GM06990 (cell line): ENCODE data around the gene HLA-DPA1.

ENCODE experiments used
- DNase-seq: peaks from one replicate; pipeline ENCODE4 v3.0.0-alpha.2; 2011; ENCODE audit not compliant: insufficient read length; ENCODE audit errors: extremely low read depth
- H3K27me3 ChIP-seq: replicated peaks from 2 replicates; pipeline ENCODE4 v1.6.0; 2011; ENCODE audit warnings: low read length; ENCODE audit not compliant: control insufficient read depth, insufficient read depth
- H3K36me3 ChIP-seq: 2 replicates; pipeline ENCODE4 v1.5.1; 2011; ENCODE audit warnings: low read length; ENCODE audit not compliant: control insufficient read depth, insufficient read depth
- H3K4me3 ChIP-seq: replicated peaks from 2 replicates; pipeline ENCODE4 v1.5.1; 2011; ENCODE audit warnings: low read depth, mild to moderate bottlenecking, control low read depth, low read length
- TF ChIP-seq, protein P1 (sequence below): IDR thresholded peaks from 2 replicates; pipeline ENCODE4 v1.5.1; 2011; ENCODE audit warnings: low read length, control low read depth, mild to moderate bottlenecking, inconsistent platforms; ENCODE audit not compliant: insufficient read depth, poor library complexity, severe bottlenecking

The HLA-DPA1 gene

DNA sequence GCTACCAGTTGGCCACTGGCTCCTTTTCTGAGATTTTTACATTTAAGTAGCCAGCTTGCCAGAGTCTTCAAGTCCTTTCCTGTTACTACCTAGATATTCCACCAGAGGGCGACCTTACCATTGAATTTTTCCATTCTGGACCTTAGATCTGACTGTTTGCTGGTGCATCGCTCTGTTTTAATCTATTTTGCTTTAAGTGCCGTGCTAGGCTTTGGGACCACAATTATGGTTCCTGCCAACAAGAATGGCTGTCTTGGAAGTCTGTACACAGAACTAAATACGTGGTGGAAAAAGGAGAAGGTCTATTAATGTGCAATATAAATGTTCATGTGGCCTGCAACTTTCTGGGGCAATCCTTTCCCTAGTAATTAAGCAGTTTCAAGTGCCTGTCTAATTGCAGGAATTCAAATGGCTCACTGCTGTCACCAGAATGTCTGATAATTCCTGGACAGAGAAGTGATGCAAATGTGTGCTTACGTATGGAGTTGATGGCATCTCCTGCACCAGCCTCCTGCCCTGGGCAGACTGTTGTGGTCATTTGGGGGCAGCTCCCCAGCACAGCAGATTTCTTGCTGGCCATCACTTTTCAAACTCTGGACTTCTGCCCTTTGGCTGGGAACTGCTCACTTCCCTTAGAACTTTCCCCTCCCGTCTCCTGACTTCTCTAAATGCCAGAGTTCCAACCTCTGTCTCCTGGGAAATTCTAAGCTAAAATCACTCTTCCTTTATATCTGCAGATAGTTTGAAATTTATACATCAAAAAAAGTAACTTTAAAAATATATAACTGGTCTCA, 58.4 kb downstream of the HLA-DPA1 start:
- Histone ChIP-seq H3K4me3 (no peak overlapping the region), H3K27me3 (no peaks in the 10 kb centered on the region), H3K36me3 (no peaks in the 10 kb centered on the region)
- DNase-seq: peak; percentile 64
- TF ChIP-seq, protein P1, sequence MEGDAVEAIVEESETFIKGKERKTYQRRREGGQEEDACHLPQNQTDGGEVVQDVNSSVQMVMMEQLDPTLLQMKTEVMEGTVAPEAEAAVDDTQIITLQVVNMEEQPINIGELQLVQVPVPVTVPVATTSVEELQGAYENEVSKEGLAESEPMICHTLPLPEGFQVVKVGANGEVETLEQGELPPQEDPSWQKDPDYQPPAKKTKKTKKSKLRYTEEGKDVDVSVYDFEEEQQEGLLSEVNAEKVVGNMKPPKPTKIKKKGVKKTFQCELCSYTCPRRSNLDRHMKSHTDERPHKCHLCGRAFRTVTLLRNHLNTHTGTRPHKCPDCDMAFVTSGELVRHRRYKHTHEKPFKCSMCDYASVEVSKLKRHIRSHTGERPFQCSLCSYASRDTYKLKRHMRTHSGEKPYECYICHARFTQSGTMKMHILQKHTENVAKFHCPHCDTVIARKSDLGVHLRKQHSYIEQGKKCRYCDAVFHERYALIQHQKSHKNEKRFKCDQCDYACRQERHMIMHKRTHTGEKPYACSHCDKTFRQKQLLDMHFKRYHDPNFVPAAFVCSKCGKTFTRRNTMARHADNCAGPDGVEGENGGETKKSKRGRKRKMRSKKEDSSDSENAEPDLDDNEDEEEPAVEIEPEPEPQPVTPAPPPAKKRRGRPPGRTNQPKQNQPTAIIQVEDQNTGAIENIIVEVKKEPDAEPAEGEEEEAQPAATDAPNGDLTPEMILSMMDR: peak; percentile 61
